Stimulated activated CD8-positive, alpha-beta memory T cell treated with anti-CD3 and anti-CD28 coated beads, Interleukin-4, amount 100 ng/mL, for 24 hours (primary cell): Measurements from ENCODE around the gene ARHGAP27.

Experiments used
- DNase-seq: peaks from one replicate; pipeline ENCODE4 v3.0.0-alpha.2; 2020; ENCODE audit warnings: low read depth

Gene ARHGAP27

GRCh38 chr17:45430006-45430737 is 2.5 kb downstream of the ARHGAP27 start:
- DNase-seq = no peak

DNA sequence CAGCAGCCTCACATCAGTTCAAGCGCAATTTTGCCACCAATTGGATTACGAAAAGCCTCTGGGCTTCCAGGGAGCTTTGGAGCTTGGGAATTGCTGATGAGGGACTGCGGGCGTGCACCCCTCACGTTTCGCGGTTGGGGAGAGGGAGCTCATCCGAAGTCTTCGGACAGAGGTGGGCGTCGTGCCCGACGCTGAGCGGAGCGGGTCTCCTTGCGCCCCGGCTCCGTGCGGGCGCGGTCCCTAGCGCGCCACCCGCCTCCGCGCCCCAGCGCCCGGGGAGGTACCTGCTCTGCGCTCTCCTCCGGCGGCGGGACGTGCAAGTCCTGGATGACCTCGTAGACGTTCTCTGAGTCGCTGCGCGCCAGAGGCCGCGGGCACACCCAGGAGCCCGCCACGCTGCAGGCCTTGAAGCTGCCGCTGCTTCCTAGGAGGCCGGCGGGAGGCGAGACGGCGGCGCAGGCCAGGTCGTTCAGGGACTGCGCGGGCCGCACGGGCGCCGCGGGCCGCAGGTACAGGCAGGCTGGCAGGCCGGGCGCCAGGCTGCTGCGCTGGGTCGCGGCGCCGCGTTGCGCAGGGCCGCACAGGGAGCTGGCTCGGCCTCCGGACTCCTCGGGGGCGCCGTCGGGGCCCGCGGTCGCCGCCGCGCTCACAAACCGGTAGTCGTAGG is 3.2 kb downstream of the ARHGAP27 start:
- DNase-seq = no peak

GRCh38 chr17:45428931-45429338 is 3.7 kb downstream of the ARHGAP27 start:
- DNase-seq = no peak

GRCh38 chr17:45428050-45428617 is 4.5 kb downstream of the ARHGAP27 start:
- DNase-seq = peak; percentile 67

DNA sequence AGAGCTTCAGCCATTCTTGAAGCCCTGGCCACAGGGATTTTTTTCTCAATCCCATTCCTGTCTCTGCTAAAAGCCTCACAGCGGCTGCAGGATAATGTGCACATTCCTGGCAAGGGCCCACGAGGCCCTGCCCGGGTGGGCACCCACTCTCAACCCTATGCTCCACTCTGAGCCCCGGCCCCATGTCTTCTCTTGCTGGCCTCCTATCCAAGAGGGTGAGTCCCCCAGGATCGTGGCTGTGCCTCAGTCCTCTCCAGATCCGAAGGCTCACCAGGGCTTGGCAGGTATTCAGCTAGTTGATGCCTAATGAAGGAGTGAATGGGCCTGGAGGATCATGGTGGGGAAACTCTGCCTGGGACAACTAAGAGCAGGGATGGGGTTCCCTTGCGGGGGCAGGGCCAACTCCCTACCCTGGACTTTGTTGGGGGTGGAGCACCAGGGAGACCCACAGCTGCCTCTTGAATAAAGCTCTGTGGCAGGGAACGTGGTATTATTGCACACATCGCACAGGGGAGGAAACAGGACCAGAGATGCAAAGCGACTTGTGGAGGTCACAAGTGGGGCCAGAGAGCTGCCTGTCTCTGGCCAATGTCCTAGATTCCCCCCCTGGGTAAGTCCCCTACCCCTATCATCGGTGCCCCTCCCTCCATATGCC is 5.4 kb downstream of the ARHGAP27 start:
- DNase-seq = no peak

DNA sequence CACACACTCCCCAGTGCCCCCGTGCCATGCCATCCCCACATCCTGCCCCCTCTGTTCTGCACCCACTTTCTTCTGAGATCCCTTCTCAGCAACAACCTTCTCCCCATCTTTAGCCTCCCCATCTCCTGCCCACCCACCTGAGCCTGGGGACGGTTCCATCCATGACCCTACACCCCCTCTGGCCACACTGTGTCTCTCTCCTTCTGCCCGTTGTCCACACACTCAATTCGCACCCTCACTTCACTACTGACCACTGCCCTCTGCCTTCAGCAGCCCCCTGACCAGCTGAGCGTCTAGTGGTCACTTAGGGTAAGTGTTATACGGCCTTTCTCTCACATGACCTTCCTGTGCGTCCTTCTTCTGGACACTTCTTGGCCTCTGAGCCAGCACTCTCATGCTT is 6.1 kb downstream of the ARHGAP27 start:
- DNase-seq = no peak

DNA sequence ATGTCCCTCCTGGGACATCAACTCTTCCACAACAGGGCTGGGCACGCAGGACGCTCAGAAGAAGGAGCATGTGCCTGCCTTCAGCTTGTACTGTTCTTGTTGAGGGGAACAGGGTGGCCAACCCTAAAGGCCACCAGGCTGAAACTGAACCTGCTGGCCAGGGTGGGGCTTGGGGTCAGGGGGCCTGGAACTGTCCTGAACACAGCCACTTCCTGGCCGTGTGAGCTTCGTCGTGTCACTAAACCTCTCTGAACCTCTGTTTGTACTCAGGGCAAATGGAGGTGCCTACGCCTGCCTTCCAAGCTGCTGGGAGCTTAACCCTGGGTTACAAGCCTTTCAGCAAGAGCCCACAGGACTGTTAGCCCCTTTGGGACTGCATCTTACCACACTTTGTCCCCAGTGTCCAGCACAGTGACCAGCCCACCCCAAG is 6.7 kb downstream of the ARHGAP27 start:
- no peak for DNase-seq

DNA sequence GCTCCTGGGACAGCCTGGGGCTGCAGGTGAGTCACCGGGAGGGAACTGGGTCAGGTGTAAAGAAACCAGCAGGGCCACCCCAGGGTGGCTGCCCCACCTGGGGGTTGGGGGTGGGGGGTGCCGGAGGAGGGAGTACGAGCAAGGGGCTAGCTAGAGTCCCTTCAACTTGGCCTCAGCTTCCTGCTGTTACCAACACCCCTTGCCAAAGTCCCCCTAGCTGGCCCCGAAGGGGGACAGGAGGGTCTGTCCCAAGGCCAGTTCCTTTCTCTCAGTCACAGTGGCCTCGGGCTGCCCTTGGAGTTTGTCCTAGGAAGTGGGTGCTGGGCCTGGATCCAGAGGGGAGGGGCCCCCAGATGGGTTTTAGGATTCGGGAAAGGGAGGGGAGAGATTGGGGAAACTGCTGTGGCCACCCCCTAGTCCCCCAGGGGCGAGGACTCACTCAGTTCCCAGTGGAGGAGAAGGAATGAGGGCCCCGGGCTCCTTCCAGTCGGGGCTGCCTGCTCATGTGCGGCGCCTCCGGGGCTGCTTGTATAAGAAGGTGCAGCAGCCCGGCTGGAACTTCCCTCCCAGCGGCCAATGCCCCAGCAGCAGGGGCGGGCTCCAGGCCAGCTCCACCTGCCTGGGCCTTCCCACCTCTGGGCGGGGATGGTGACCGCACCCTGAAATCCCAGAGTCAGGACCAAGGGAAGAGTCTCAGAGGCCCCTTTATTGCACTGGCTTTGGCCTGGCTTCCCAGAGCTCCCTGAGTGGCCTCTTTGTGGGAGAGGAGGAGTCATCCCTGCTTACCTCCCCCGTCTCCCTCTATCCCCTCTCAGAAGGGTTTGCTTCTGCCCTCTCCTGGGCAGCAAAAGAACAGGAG is 7.3 kb downstream of the ARHGAP27 start:
- DNase-seq = no peak

- DNase-seq = no peak
These were observed 7.9 kb downstream of the ARHGAP27 start for GRCh38 chr17:45424769-45425124.

DNA sequence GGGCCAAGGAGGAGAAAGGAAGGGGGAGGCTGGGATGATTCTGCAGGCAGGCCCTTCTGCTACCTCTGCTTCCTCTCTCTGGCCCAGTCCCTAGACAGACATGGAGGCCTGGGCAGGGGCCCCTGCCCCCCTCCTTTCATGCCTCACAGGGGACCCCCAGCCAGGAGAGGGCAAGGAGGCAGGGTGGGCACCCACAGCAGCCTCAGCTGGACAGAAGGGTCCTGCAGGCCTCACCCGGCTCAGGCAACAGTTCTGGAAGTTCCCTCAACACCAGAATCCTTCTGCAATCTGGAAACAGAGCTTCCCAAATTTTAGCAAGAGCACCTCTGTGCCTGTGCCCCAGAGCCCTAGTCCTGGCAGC is 8.7 kb downstream of the ARHGAP27 start:
- no peak for DNase-seq

GRCh38 chr17:45423304-45423974 is 9.2 kb downstream of the ARHGAP27 start:
- DNase-seq = no peak

DNA sequence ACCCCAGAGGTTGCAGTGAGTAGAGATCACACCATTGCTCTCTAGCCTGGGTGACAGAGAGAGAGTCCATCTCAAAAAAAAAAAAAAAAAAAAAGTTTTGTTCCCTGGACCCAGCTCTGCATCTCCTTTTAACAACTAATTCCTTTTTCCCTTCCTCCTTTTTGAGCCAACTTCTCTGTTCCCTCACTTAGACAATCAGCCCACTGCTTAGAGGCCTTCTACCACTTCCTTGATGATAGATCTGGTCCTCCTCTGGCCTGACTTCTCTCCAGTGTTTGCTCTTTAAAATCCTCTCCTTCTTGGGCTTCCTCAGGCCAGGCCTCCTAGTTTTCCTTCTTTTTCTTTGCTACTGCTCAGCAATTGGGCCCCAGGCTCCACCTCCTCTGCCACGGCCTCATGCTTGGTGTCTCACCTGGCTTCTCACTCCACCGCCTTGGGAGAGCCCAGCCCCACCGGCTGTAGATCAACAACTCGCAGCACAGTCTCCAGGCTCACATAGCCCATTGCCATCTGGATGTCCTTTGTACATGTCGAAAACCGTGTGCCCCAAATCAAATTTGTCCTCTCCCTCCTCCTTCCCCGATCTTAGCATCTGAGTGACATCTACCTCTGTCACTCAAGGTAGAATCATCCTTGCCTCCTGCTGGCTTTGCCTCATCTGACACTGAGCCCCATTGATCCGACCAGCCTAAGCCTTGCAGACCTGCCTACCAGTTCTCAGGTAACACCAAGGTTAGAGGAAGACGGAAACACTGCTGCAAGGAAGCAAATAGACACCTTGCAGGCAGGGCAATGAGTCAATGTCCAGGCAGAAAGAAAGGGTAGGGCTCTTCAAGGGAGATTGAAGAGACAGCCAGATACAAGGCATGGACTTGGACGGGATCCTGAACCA is 17.4 kb downstream of the ARHGAP27 start:
- DNase-seq = no peak

GRCh38 chr17:45413498-45413923 is 19.2 kb downstream of the ARHGAP27 start:
- no peak for DNase-seq

DNA sequence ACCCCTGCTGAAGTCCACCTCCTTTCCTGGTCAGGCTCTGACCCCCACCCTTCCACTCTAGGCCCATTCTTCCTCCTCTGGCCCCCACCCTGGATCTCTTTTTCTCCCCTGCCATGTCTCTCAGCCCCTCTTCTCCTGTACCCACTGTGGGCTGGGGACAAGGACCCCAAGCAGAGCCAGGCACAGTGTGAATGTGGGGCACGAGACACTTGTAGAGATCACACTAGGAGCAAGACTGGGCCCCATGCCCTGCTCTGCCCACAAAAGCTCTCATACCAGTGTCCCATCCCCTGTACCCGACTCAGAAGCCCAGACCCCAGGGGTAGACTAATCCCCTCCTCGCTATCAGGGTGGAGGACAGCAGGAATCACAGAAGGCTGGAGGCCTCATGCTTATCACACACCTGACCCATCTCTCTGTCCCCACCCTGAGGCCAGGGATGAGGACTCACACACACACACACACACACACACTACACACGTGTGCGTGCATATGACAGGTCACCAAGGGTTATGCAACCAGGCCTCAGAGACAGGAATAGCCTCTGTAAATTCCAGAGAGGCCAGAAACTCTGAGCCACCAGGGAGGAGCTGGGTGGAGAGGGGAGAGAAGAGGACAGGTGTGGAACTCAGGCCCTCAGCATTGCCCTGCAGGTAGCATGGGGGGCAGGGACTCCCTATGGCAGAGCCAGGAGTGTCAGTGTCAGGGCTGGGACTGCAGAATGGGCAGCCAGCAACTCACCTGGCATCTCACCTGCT is 21.1 kb downstream of the ARHGAP27 start:
- DNase-seq = no peak

- DNase-seq = peak; percentile 41
These were observed 22.3 kb downstream of the ARHGAP27 start for GRCh38 chr17:45410144-45411091.

- no peak for DNase-seq
These were observed 23.0 kb downstream of the ARHGAP27 start for GRCh38 chr17:45409659-45410076.

GRCh38 chr17:45408611-45409421 is 23.9 kb downstream of the ARHGAP27 start:
- DNase-seq = no peak

DNA sequence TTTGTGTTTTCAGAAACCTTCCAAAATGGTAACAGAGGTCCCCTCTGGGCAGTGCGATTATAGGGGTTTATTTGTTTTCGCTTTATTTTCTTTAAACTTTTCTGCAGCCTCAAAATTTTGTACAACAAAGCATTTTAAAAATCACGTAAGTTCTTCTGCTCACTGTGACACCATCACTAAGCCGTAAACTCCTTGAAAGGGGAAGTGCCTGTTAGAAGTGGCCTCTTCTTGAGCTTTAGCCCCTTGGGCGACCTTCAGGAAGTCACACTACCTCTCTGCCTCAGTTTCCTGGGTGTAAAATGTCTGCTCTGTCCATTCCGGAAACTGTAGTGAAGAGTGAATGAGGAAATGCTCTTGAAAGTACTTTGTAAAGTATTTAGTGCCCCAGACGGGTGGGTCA is 26.6 kb downstream of the ARHGAP27 start:
- no peak for DNase-seq
